SH-SY5Y (cell line): ENCODE data around the gene SLC52A1.

Experiments used
- GATA2 ChIP-seq: IDR thresholded peaks from 2 replicates; pipeline ENCODE4 v1.6.1; 2011; ENCODE audit warnings: mild to moderate bottlenecking, low read depth, low read length
- GATA3 ChIP-seq: IDR thresholded peaks from 2 replicates; pipeline ENCODE4 v1.6.1; 2011; ENCODE audit warnings: low read depth, mild to moderate bottlenecking, low read length, moderate library complexity

SLC52A1 gene

DNA sequence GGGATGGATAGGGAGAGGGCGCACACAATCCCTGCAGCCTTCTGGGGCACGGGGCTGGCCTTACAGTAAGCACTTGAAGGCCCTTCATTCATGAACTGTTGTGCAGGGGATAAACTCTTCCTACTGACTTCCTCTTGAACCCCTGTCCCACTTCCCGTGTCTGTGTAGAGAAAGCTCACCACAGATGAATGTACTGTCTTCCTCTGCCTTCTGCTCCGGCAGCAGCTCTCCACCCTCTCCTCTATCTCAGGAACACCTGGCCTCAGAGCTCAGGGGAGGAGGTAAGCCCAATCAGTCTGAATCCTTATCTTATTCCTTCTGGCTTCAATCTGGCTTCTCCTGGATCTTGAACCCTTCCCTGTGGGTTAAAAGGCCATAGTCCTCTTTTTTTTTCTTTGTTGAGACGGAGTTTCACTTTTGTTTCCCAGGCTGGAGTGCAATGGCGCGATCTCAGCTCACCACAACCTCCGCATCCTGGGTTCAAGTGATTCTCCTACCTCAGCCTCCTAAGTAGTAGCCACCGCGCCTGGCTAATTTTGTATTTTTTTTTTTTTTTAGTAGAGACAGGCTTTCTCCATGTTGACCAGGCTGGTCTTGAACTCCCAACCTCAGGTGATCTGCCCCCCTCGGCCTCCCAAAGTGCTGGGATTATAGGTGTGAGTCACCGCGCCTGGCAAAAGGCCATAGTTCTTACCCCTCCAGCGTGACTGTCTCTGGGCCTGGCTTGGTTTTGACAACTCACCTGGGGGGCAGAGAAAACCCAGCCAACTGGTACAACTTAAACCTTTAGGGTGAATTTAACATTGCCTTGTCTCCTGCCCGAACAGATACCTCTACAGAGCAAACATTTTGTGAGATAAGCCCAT, 7.2 kb upstream of the SLC52A1 start:
- no peak for TF ChIP-seq GATA2
- no peak for TF ChIP-seq GATA3

DNA sequence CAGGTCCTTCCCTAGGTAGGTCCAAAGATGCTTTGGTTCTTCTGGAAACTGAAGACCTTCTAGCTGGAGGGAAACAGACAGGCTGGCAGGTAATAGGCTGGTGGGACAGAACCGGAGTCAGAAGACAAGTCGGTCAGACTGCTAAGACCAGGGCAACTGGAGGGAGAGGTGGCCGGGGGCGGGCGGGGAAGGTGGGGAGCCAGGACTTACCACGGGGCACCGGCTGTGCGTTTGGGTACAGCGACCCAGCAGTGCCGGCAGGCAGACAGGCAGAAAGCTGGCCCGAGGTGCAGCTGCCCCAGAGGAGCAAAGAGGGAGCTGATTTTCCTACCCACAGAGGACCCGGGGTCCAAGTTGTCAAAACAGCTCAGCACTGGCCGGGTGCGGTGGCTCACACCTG, 575 bp downstream of the SLC52A1 start:
- no peak for TF ChIP-seq GATA2
- no peak for TF ChIP-seq GATA3

DNA sequence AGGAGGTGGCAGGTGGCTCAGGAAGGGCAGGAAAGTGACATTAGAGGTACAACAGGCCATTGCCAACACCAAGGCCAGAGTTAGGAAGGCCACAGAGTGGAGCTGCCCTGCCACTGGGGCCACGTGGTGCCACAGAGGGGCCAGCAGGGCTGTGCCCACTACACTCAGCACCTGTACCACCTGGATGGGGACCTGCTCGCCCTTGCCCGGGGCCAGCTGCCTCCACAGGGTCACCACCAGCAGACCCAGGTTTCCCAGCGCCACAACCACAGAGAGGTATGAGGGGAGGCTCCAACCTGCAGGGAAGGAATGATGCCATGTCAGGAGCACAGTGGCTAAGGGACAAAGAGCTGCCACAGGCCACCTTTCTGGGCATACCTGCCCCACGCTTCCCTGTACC, 1.2 kb downstream of the SLC52A1 start:
- TF ChIP-seq GATA3 (no peak), GATA2 (no peak)

DNA sequence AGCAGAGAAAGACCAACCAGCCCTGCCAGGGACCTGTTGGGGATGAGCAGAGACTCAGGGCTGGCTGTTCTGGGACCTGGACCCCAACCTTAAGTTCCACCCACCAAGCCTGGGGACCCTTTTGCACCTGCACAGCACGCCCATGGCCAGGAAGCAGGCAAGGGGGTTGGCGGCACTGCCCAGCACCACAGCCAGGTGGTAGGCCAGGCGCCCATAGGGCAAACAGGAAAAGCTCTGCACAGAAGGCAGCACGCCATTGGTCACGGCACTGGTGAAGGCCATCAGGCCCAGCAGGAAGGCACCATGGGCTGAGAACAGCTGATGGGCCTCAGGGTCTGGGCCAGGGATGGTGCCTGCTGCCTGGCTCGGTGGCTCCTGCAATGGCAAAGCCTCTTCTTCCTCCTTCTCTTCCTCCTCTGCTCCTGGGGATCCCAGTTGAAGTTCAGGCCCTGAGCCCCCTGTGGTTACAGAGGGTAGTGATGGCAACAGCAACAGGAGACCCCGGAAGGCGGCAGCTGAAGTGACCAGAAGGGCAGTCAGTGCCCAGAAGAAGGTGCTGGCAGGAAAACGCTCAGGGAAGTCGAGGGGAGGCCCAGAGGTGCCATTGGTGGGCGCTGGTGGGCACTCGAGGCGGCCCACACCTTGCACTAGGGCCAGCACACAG, 1.7 kb downstream of the SLC52A1 start:
- TF ChIP-seq GATA2 (no peak), GATA3 (no peak)

DNA sequence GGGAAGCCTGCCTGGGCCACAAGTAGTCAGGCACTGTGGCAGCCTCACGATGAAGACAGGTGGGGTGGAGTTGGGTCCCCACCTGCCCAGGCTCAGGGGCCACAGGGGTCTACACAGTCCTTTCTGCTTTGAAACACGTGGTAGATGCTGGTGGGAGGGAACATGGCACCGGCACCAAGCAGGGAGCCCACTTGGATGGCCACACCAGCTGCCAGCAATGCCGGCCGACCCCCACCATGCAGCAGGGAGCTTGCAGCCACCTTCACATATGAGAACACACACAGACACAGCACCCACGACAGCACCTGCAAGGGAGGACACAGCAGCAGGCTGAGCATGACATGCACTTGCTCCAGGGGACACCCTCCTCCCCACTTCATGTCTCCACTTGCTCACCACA, 2.4 kb downstream of the SLC52A1 start:
- TF ChIP-seq GATA3 (no peak), GATA2 (no peak)

DNA sequence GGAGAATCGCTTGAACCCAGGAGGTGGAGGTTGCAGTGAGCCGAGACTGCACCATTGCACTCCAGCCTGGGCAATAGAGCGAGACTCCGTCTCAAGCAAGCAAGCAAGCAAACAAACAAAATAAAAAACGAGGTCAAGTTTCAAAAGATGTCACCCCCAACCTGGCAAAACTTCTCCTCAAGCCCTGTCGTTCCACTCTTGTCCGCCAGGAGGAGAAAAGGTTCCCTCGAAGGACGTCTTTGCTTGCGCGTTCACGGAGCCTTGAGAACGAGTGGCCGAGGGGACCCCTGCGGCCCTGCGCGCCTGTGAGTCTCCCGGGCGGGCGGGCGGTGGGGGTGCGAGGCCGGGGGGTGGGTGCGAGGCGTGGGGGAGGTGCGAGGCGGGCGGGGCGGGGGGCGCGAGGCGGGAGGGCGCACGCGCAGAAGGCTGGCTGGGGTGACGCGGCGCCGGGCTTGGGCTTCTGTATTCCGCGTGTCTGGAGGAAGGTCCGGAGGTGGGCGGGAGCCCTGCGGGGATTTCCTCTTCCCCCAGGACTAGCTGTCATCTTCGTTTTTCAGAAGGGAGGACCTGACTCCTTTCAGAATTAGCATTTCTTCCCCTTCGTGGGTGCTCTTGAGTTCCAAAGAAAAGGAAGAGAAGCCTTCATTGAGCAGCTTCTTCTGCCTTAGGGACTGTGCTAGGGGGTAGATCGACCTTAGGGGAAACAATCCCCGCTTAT, 3.7 kb downstream of the SLC52A1 start:
- no peak for TF ChIP-seq GATA2
- no peak for TF ChIP-seq GATA3

DNA sequence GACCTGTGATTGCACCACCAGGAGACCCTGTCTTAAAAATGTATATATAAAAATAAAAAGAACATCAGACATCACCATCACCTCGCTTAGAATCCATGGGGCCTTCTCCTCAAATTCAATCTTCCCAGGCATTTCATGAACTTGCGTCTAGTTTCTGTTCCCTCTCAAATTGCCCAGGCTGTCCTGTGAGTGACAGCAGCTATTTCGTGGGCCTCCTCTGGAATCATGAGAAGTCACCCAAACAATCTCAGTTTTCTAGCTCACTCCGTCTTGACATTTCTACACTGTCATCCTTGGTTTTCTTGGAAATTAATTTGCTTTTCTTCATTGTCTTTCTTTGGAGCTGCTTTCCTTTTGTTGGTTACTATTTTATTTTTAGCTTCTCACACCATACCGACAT, 7.3 kb downstream of the SLC52A1 start:
- TF ChIP-seq GATA2 (no peak), GATA3 (no peak)

DNA sequence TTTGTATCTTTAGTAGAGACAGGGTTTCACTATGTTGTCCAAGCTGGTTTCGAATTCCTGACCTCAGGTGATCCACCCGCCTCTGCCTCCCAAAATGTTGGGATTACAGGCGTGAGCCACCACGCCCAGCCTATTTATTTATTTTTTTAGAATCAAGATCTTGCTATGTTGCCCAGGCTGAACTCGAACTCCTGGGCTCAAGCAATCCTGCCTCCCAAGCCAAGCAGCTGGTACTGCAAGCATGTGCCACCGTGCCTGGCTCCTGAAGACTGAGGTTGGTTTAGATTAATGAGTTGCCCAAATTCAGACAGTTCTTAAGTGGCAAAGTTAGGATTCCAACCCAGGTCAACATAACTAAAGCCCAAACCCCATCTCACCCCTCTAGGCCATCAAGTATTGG, 7.9 kb downstream of the SLC52A1 start:
- TF ChIP-seq GATA3 = no peak
- TF ChIP-seq GATA2 = no peak

DNA sequence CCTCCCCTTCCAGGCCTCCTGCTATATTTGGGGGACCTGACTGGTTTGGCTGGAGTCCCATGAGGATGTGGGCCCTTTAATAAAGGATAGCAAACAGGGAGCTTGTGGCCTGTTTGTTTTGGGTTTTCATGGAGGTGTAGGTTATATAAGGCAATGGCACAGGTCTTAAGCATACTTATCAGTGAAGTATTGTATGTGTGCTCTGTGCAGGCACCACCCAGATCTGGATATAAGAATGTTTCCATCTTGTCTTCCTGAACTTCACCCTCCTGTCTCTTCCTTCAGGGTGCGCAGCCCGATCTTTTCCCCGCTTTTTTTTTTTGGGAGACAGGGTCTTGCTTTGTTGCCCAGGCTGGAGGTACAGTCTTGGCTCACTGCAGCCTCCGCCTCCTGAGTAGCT, 10.6 kb downstream of the SLC52A1 start:
- no peak for TF ChIP-seq GATA2
- no peak for TF ChIP-seq GATA3

DNA sequence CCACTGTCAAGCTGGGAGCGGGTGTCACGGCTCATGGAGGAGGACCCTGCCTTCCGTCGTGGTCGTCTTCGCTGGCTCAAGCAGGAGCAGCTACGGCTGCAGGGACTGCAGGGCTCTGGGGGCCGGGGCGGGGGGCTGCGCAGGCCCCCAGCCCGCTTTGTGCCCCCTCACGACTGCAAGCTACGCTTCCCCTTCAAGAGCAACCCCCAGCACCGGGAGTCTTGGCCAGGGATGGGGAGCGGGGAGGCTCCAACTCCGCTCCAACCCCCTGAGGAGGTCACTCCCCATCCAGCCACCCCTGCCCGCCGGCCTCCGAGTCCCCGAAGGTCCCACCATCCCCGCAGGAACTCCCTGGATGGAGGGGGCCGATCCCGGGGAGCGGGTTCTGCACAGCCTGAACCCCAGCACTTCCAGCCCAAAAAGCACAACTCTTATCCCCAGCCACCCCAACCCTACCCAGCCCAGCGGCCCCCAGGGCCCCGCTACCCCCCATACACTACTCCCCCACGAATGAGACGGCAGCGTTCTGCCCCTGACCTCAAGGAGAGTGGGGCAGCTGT, 11.6 kb downstream of the SLC52A1 start:
- TF ChIP-seq GATA3 (no peak), GATA2 (no peak)

DNA sequence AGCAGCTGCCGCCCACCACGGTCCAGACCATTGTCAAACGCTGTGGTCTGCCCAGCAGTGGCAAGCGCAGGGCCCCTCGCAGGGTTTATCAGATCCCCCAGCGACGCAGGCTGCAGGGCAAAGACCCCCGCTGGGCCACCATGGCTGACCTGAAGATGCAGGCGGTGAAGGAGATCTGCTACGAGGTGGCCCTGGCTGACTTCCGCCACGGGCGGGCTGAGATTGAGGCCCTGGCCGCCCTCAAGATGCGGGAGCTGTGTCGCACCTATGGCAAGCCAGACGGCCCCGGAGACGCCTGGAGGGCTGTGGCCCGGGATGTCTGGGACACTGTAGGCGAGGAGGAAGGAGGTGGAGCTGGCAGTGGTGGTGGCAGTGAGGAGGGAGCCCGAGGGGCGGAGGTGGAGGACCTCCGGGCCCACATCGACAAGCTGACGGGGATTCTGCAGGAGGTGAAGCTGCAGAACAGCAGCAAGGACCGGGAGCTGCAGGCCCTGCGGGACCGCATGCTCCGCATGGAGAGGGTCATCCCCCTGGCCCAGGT, 13.0 kb downstream of the SLC52A1 start:
- TF ChIP-seq GATA2 (no peak), GATA3 (no peak)

DNA sequence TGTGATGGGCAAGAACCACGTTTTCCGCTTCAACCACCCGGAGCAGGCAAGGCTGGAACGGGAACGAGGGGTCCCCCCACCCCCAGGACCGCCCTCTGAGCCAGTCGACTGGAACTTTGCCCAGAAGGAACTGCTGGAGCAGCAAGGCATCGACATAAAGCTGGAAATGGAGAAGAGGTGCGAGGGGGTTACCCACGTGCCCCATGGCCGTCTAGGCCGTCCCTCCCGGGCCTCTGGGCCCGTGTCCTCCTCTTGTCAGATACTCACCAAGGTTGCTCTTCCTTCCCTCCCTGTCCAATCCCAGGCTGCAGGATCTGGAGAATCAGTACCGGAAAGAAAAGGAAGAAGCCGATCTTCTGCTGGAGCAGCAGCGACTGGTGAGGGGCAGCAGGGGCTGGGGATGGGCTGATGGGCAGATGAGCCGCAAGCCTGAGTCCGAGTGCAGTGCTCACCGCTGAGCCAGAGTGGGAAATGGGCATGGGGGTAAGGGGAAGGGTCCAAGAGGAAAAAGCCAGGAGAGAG, 14.7 kb downstream of the SLC52A1 start:
- TF ChIP-seq GATA2 (no peak), GATA3 (no peak)

DNA sequence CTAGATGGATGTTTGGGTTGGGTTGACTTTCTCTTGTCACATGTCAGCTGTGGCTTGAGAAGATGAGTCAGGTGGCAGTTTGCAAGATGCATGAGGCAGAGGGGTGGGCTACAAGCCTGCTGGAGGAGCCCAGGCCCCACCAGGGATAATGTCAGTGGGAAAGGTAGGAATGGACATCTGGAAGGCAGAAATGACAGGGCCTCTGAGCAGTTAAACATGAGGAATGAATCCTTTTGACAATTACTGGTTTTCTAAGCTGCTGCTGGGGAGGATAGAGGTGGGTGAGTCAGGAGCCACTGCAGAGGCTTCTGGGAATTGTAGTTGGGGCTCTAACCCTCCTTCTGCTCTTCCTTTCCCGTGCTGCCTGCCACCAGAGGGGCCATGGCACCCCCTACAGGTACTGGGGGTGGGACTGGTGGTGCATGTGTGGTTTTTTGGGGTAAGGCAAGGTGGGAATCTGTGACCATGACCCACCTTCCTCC, 15.7 kb downstream of the SLC52A1 start:
- TF ChIP-seq GATA3 (no peak), GATA2 (no peak)

DNA sequence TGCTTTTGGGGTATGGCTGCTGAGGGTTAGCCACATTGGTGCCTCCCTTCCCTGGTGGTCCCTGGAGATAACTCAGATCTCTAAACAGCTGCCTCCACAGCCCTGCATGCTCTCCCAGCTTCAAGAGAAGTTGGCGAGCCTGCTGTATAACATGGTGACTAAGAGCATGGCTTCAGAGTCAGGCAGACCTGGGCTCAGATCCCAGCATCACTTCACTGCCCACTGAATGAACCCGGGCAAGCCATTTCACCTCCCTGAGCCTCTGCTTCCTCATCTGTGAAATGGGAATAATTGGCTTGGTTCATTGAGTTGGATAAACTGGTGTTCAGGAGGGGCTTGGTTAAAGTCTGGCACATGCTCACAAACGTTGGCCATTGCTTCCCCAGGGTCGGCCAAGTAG, 20.9 kb downstream of the SLC52A1 start:
- no peak for TF ChIP-seq GATA2
- TF ChIP-seq GATA3 = no peak
